DMS114 treated with DMSO at 0.1 percent for 48 hours (cell line): Measurements from ENCODE around the gene CCNK.

Experiments
- DNase-seq: peaks from one replicate; lab custom pipeline; 2025; ENCODE audit not compliant: unreplicated experiment; lab: John Stamatoyannopoulos, UW

CCNK gene

GRCh38 chr14:99518441-99519346, 37.5 kb downstream of the CCNK start:
- DNase-seq, result peak; percentile 5

GRCh38 chr14:99519347-99519881, 38.2 kb downstream of the CCNK start:
- no peak for DNase-seq

- no peak for DNase-seq
Measured at GRCh38 chr14:99519931-99520421, 38.8 kb downstream of the CCNK start.

GRCh38 chr14:99520571-99521081, 39.4 kb downstream of the CCNK start:
- no peak for DNase-seq

GRCh38 chr14:99521176-99522024, 40.2 kb downstream of the CCNK start:
- DNase-seq, result no peak

- no peak for DNase-seq
Measured at GRCh38 chr14:99522025-99522401, 40.8 kb downstream of the CCNK start.

GRCh38 chr14:99522457-99522891, 41.3 kb downstream of the CCNK start:
- no peak for DNase-seq

GRCh38 chr14:99522934-99523703, 41.9 kb downstream of the CCNK start:
- DNase-seq, result no peak

- no peak for DNase-seq
Measured at GRCh38 chr14:99523704-99524055, 42.5 kb downstream of the CCNK start.

- DNase-seq, result no peak
Measured at GRCh38 chr14:99524091-99524661, 43.0 kb downstream of the CCNK start.

GRCh38 chr14:99524804-99525698, 43.8 kb downstream of the CCNK start:
- DNase-seq, result no peak

- no peak for DNase-seq
Measured at GRCh38 chr14:99525699-99526080, 44.5 kb downstream of the CCNK start.

- DNase-seq, result no peak
Measured at GRCh38 chr14:99527026-99527425, 45.8 kb downstream of the CCNK start.

GRCh38 chr14:99527427-99528076, 46.3 kb downstream of the CCNK start:
- no peak for DNase-seq

GRCh38 chr14:99529899-99530298, 48.7 kb downstream of the CCNK start:
- DNase-seq, result no peak

- DNase-seq, result no peak
Measured at GRCh38 chr14:99530407-99531155, 49.4 kb downstream of the CCNK start.

- DNase-seq, result no peak
Measured at GRCh38 chr14:99531251-99532096, 50.3 kb downstream of the CCNK start.
